Keratinocyte (primary cell): Measurements from ENCODE around the gene TRMT2B. TPM values are rescaled to one million over a fixed set of nuclear protein-coding genes. Genes with fewer than 3 reads are reported as not detected.
"Not testable (repeated sequence)": the region's sequence is repeated elsewhere in the genome, so short reads cannot be mapped to it uniquely, and the experiment has no call there.

Experiments
- DNase-seq: peaks from one replicate; pipeline ENCODE4 v3.0.0-alpha.2; 2011; ENCODE audit warnings: low read depth, missing footprints, low spot score
- FAIRE-seq: peaks from 2 replicates; lab custom pipeline; 2011; peaks lifted over from hg19 to GRCh38; lab: Jason Lieb, UNC
- H2AFZ ChIP-seq: 2 replicates; pipeline ENCODE4 v1.6.0; 2012; ENCODE audit warnings: low read length, control low read depth, inconsistent platforms; ENCODE audit not compliant: control insufficient read depth
- H3K27ac ChIP-seq: 2 replicates; pipeline ENCODE4 v1.5.1; 2011; ENCODE audit warnings: low read length; ENCODE audit not compliant: control insufficient read depth, insufficient read depth
- H3K27me3 ChIP-seq: 3 replicates; pipeline ENCODE4 v1.6.0; 2011; ENCODE audit warnings: low read length; ENCODE audit not compliant: control insufficient read depth, insufficient read depth; ENCODE audit errors: extremely low read depth
- H3K36me3 ChIP-seq, 2 experiments: 2 replicates in 1 of 2; 3 replicates in 1 of 2; pipeline ENCODE4 v1.5.1; 2011; ENCODE audit warnings: low read length in 2 of 2, mild to moderate bottlenecking in 1 of 2; ENCODE audit not compliant: control insufficient read depth in 2 of 2, insufficient read depth in 2 of 2; ENCODE audit errors: extremely low read depth in 1 of 2
- H3K4me1 ChIP-seq: 3 replicates; pipeline ENCODE4 v1.5.1; 2011; ENCODE audit warnings: low read length; ENCODE audit not compliant: control insufficient read depth, insufficient read depth; ENCODE audit errors: extremely low read depth
- H3K4me2 ChIP-seq: 3 replicates; pipeline ENCODE4 v1.6.0; 2011; ENCODE audit warnings: low read depth, low read length; ENCODE audit not compliant: control insufficient read depth, insufficient read depth; ENCODE audit errors: extremely low read depth
- H3K4me3 ChIP-seq, 3 experiments: fragments of 200-600 bp in 1 of 3; sonication (generic) in 1 of 3; 2 replicates in 2 of 3; 3 replicates in 1 of 3; pipeline ENCODE4 v1.5.1; 2011 to 2016; ENCODE audit warnings: low read length in 3 of 3, mild to moderate bottlenecking in 3 of 3, control low read depth in 2 of 3, inconsistent platforms in 1 of 3, low read depth in 1 of 3, mixed read lengths in 1 of 3, mixed run types in 1 of 3, moderate library complexity in 1 of 3; ENCODE audit not compliant: control insufficient read depth in 2 of 3, insufficient read depth in 2 of 3; ENCODE audit errors: extremely low read depth in 1 of 3
- H3K79me2 ChIP-seq: 2 replicates; pipeline ENCODE4 v1.6.0; 2012; ENCODE audit warnings: low read length; ENCODE audit not compliant: control insufficient read depth, insufficient read depth
- H3K9ac ChIP-seq: 3 replicates; pipeline ENCODE4 v1.6.0; 2011; ENCODE audit warnings: low read length; ENCODE audit not compliant: control insufficient read depth, insufficient read depth; ENCODE audit errors: extremely low read depth
- H3K9me1 ChIP-seq: 3 replicates; pipeline ENCODE4 v1.6.0; 2011; ENCODE audit warnings: low read length; ENCODE audit not compliant: control insufficient read depth, insufficient read depth; ENCODE audit errors: extremely low read depth
- H3K9me3 ChIP-seq: 2 replicates; pipeline ENCODE4 v1.5.1; 2012; ENCODE audit warnings: low read depth, low read length; ENCODE audit not compliant: control insufficient read depth
- H4K20me1 ChIP-seq: 3 replicates; pipeline ENCODE4 v1.6.0; 2011; ENCODE audit warnings: low read length; ENCODE audit not compliant: control insufficient read depth, insufficient read depth; ENCODE audit errors: extremely low read depth
- CTCF ChIP-seq, 3 experiments: IDR thresholded peaks in 1 of 3; conservative IDR thresholded peaks in 1 of 3; optimal IDR thresholded peaks in 1 of 3; 2 replicates in 2 of 3; 3 replicates in 1 of 3; pipeline versions ENCODE3 to v1.5.1; 2011; ENCODE audit warnings: low read length in 3 of 3, mild to moderate bottlenecking in 3 of 3, moderate library complexity in 2 of 3, control low read depth in 1 of 3, inconsistent platforms in 1 of 3; ENCODE audit not compliant: insufficient read depth in 2 of 3; ENCODE audit errors: extremely low read depth in 1 of 3
- EZH2 ChIP-seq: IDR thresholded peaks from one replicate; pipeline ENCODE4 v1.6.1; 2012; ENCODE audit warnings: inconsistent platforms, mild to moderate bottlenecking, low read length, moderate library complexity
- dilution Hi-C: fragments of 300-500 bp; cut with MboI; formaldehyde crosslinking; loops from one replicate; pipeline ENCODE4 v1.7.0; 2020; ENCODE audit warnings: low sequenced_read_pairs; ENCODE audit not compliant: extremely low pct_ligation_motif_present
- polyA plus RNA-seq, 5 experiments: library from polyadenylated mRNA; depleted of rRNA in 3 of 5; stranded (reverse) in 3 of 5; stranded (forward) in 1 of 5; unstranded in 1 of 5; fragments of >200 nt; gene quantifications; 1 replicate in 1 of 5; 2 replicates in 3 of 5; 3 replicates in 1 of 5; pipeline versions ENCODE4 v1.2.1 to v1.2.3, GENCODE V29; 2011 to 2012; ENCODE audit warnings: missing spikeins in 2 of 5, low read depth in 1 of 5, low replicate concordance in 1 of 5

The TRMT2B gene
- polyA plus RNA-seq, 1 donor (not counting 4 experiments of a cell fraction or from before 2014, with no cell fraction given), result 12.1 TPM

DNA sequence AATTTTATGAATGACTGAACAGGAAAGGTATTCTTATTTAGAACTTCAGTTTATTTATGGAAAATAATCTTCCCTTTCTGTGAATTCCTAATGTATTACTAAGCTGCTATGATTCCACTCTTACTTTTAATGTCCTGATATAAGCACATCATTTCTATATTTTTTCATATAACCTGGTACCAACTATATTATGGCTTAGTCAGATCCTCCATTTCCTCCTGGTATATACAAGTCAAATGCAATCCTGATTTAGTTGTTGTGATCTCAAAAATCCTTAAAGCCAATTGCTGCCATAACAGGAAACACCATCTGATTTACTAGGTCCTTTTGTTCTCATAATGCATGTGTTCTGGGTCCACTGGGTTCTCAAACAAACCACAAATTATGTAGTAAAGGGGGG lies 26.8 kb downstream of the TRMT2B start:
- no peaks in the 10 kb centered on the region for H3K9me1 ChIP-seq
- H3K9ac ChIP-seq, result no peak overlapping the region
- H3K4me1 ChIP-seq, result no peaks in the 10 kb centered on the region
- no peak overlapping the region for H3K27ac ChIP-seq
- no peak for FAIRE-seq
- H3K36me3 ChIP-seq, result peaks cover 0 to 7% of the 10 kb centered on the region in 2 experiments
- no peaks in the 10 kb centered on the region for H3K79me2 ChIP-seq
- no peak overlapping the region for H3K4me3 ChIP-seq
- H2AFZ ChIP-seq, result no peak overlapping the region
- no peaks in the 10 kb centered on the region for H3K27me3 ChIP-seq
- TF ChIP-seq CTCF (optimal IDR thresholded peaks at IDR 0.05 in 1 of 3, IDR thresholded peaks at IDR 0.05 in 1 of 3, conservative IDR thresholded peaks at IDR 0.05 in 1 of 3; ENCODE audit: extremely low read depth in 1 of 3, insufficient read depth in 2 of 3, low read length in 3 of 3), result no peak
- no peak for TF ChIP-seq EZH2
- no peaks in the 10 kb centered on the region for H3K9me3 ChIP-seq
- no peak overlapping the region for H3K4me2 ChIP-seq
- no peaks in the 10 kb centered on the region for H4K20me1 ChIP-seq
- dilution Hi-C loops, result no loop called here
- DNase-seq, result no peak

DNA sequence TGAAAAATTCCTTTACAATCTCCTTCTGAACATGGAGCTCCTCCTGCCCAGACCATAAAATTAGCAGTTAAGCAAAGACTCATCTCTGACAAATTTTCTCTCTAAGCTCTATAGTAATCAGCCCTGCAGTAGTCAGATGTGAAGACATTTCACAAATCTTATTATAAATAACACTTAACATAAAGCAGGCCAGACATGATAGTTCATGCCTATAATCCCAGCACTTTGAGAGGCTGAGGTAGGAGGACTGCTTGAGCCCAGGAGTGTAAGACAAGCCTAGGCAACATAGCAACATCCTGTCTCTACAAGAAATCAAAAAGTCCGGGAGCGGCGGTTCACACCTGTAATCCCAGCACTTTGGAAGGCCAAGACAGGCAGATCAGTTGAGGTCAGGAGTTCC lies 29.9 kb downstream of the TRMT2B start:
- no peaks in the 10 kb centered on the region for H3K4me1 ChIP-seq
- FAIRE-seq, result no peak
- no peaks in the 10 kb centered on the region for H3K9me3 ChIP-seq
- H3K79me2 ChIP-seq, result no peaks in the 10 kb centered on the region
- no peak for DNase-seq
- no peak overlapping the region for H3K9ac ChIP-seq
- H4K20me1 ChIP-seq, result no peaks in the 10 kb centered on the region
- peaks cover 0 to 8% of the 10 kb centered on the region in 2 experiments for H3K36me3 ChIP-seq
- H3K4me2 ChIP-seq, result no peak overlapping the region
- H3K27me3 ChIP-seq, result no peaks in the 10 kb centered on the region
- no peak overlapping the region for H3K4me3 ChIP-seq
- dilution Hi-C loops, result no loop called here
- no peak for TF ChIP-seq CTCF (optimal IDR thresholded peaks at IDR 0.05 in 1 of 3, IDR thresholded peaks at IDR 0.05 in 1 of 3, conservative IDR thresholded peaks at IDR 0.05 in 1 of 3; ENCODE audit: extremely low read depth in 1 of 3, insufficient read depth in 2 of 3, low read length in 3 of 3)
- H3K9me1 ChIP-seq, result no peaks in the 10 kb centered on the region
- no peak overlapping the region for H2AFZ ChIP-seq
- H3K27ac ChIP-seq, result no peak overlapping the region

GRCh38 chrX:101012031-101012430 lies 39.9 kb downstream of the TRMT2B start:
- H3K27me3 ChIP-seq, dilution Hi-C loops, FAIRE-seq, H3K9ac ChIP-seq, DNase-seq, H3K79me2 ChIP-seq, H3K36me3 ChIP-seq, H3K27ac ChIP-seq, H3K4me2 ChIP-seq, H3K4me1 ChIP-seq, H4K20me1 ChIP-seq, H3K9me1 ChIP-seq, H3K4me3 ChIP-seq, H2AFZ ChIP-seq, H3K9me3 ChIP-seq: not testable (repeated sequence)
